ENCODE measurements around the gene ZNF860. TPM values are rescaled to one million over a fixed set of nuclear protein-coding genes. Genes with fewer than 3 reads are reported as not detected.
"Not testable (repeated sequence)": the region's sequence is repeated elsewhere in the genome, so short reads cannot be mapped to it uniquely, and the experiment has no call there.

Gene ZNF860
- total RNA-seq, 1 donor from 2014 or later = 1.6 TPM

GRCh38 chr3:31985831-31986230, 4.3 kb downstream of the ZNF860 start:
- H3K36me3 ChIP-seq = no peaks in the 10 kb centered on the region
- intact Hi-C loops (cut with DNase I) = no loop called here
- no peaks in the 10 kb centered on the region for H3K4me1 ChIP-seq
- H3K4me3 ChIP-seq = no peak overlapping the region
- H3K9me3 ChIP-seq = no peaks in the 10 kb centered on the region
- TF ChIP-seq CTCF (IDR thresholded peaks at IDR 0.05) = no peak
- H3K27me3 ChIP-seq = no peaks in the 10 kb centered on the region
- H3K27ac ChIP-seq = no peak overlapping the region
- ATAC-seq = no peak
- no peak for DNase-seq

GRCh38 chr3:31988271-31988670, 6.7 kb downstream of the ZNF860 start:
- Histone ChIP-seq H3K9me3 (peaks cover 7% of the 10 kb centered on the region), H3K27ac (no peak overlapping the region), H3K36me3 (no peaks in the 10 kb centered on the region), H3K4me3 (no peak overlapping the region), H3K4me1 (no peaks in the 10 kb centered on the region), H3K27me3 (no peaks in the 10 kb centered on the region)
- DNase-seq = no peak
- intact Hi-C loops (cut with DNase I) = no loop called here
- no peak for TF ChIP-seq CTCF (IDR thresholded peaks at IDR 0.05)
- no peak for ATAC-seq

GRCh38 chr3:31992995-31993394, 11.4 kb downstream of the ZNF860 start:
- H3K27me3 ChIP-seq; H3K27ac ChIP-seq; DNase-seq; H3K4me3 ChIP-seq; ATAC-seq; intact Hi-C loops (cut with DNase I); H3K9me3 ChIP-seq; H3K4me1 ChIP-seq; H3K36me3 ChIP-seq: not testable (repeated sequence)

GRCh38 chr3:31993843-31994242, 12.3 kb downstream of the ZNF860 start:
- TF ChIP-seq CTCF (IDR thresholded peaks at IDR 0.05) = no peak
- intact Hi-C loops (cut with DNase I) = no loop called here

GRCh38 chr3:31995026-31995425, 13.5 kb downstream of the ZNF860 start:
- ATAC-seq; H3K27ac ChIP-seq; H3K4me1 ChIP-seq; H3K36me3 ChIP-seq; intact Hi-C loops (cut with DNase I); H3K4me3 ChIP-seq; H3K9me3 ChIP-seq; DNase-seq; H3K27me3 ChIP-seq: not testable (repeated sequence)

More at GRCh38 chr3:31993843-31994242, 12.3 kb downstream of the ZNF860 start:
- Histone ChIP-seq H3K4me1 (no peaks in the 10 kb centered on the region), H3K4me3 (no peak overlapping the region), H3K36me3 (no peaks in the 10 kb centered on the region), H3K9me3 (peaks cover 7% of the 10 kb centered on the region), H3K27ac (no peak overlapping the region), H3K27me3 (no peaks in the 10 kb centered on the region)
- ATAC-seq (no peak), DNase-seq (no peak)

- Histone ChIP-seq H3K27ac (no peak overlapping the region), H3K36me3 (no peaks in the 10 kb centered on the region), H3K4me3 (no peak overlapping the region), H3K27me3 (no peaks in the 10 kb centered on the region), H3K9me3 (peaks cover 3% of the 10 kb centered on the region), H3K4me1 (no peaks in the 10 kb centered on the region)
- intact Hi-C loops (cut with DNase I) = no loop called here
- DNase-seq (no peak), ATAC-seq (no peak)
- TF ChIP-seq CTCF (IDR thresholded peaks at IDR 0.05) = no peak
Measured at GRCh38 chr3:31996195-31996594, 14.6 kb downstream of the ZNF860 start.

- Histone ChIP-seq H3K4me3 (no peak overlapping the region), H3K27ac (no peak overlapping the region), H3K36me3 (no peaks in the 10 kb centered on the region), H3K9me3 (no peaks in the 10 kb centered on the region), H3K27me3 (no peaks in the 10 kb centered on the region), H3K4me1 (no peaks in the 10 kb centered on the region)
- no peak for TF ChIP-seq CTCF (IDR thresholded peaks at IDR 0.05)
- intact Hi-C loops (cut with DNase I) = no loop called here
- ATAC-seq = no peak
- DNase-seq = no peak
Measured at GRCh38 chr3:31997500-31997899, 15.9 kb downstream of the ZNF860 start.
